ENCODE data around the gene TDP2. TPM values are rescaled to one million over a fixed set of nuclear protein-coding genes. Genes with fewer than 3 reads are reported as not detected.
"Not testable (repeated sequence)": the region's sequence is repeated elsewhere in the genome, so short reads cannot be mapped to it uniquely, and the experiment has no call there.

Gene TDP2, protein sequence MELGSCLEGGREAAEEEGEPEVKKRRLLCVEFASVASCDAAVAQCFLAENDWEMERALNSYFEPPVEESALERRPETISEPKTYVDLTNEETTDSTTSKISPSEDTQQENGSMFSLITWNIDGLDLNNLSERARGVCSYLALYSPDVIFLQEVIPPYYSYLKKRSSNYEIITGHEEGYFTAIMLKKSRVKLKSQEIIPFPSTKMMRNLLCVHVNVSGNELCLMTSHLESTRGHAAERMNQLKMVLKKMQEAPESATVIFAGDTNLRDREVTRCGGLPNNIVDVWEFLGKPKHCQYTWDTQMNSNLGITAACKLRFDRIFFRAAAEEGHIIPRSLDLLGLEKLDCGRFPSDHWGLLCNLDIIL
- 10 to 100 TPM; 64.9 to 71.6 (median 65.2) TPM for polyA plus RNA-seq (ENCODE audit: insufficient read length in 3 of 3)

DNA sequence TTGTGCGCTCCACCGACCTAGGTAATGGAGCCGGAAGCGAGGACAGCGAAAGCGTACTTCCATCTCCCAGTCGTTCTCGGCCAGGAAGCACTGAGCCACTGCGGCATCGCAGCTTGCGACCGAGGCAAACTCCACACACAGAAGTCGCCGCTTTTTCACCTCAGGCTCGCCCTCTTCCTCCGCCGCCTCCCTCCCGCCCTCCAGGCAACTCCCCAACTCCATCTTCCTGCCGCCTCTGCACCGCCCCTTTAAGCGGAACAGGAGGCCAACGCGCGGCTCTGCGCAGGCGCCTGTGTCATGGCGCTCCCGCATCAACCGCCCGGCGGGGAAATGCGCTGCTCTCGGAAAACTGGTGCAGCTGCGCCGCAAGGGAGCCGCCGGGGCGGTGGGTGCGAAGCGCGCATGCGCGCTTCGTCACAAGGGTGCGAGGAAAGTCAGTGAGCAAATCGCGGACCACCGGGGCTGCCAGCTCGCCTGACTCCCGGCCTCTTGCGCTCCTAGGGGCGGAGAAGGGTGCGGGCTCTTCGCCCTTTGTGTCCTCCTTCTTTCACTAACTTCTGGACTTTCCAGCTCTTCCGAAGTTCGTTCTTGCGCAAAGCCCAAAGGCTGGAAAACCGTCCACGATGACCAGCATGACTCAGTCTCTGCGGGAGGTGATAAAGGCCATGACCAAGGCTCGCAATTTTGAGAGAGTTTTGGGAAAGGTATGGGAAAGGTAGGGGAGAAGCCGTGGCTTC, at the start of gene TDP2, which contains the start of gene ACOT13:
Gene TDP2, minus strand, starts transcription at position 259 of the 737 bp plus-strand sequence. Its CDS starts 37 bp downstream, at position 222.
Gene ACOT13, plus strand, starts transcription at position 437 of the 737 bp plus-strand sequence. Its CDS starts 187 bp downstream, at position 624.
- peak; percentile 95 to 98 (median 97) for DNase-seq (ENCODE audit: low read depth in 3 of 3, low spot score in 2 of 3)

GRCh38 chr6:24710519-24711303, 44.0 kb upstream of the TDP2 start:
- no peak for DNase-seq (ENCODE audit: low read depth in 3 of 3, low spot score in 2 of 3)

DNA sequence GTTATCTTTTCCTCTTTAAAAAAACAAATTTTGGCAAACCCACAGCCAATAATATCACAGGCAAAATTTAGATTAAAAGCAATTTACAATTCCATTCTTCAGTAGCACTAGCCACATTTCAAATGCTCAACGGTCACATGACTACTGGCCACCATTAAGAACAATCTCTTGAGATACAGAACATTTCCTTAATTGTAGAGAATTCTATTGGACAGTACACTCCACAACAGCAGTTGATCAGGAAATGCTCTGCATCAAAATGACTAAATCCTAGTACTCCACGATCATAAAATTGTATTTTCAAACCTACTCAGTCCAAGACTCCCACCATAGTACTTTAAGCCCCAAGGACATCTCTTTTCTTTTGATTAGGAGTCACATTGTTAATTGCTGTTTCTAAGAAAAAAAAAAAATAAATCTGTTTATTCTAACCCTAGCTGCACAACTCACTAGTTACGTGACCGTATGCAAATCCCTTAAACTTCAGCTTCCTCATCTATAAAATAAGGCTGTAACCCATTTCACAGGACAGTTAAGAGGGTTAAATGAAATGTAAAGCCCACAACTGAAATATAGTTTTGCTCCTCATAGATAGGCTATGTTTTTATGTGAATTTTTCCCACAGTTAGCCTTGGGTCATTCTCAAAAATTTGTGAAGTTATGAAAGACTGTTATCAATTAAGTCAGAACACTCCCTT, 42.5 kb upstream of the TDP2 start:
- no peak for DNase-seq (ENCODE audit: low read depth in 3 of 3, low spot score in 2 of 3)

DNA sequence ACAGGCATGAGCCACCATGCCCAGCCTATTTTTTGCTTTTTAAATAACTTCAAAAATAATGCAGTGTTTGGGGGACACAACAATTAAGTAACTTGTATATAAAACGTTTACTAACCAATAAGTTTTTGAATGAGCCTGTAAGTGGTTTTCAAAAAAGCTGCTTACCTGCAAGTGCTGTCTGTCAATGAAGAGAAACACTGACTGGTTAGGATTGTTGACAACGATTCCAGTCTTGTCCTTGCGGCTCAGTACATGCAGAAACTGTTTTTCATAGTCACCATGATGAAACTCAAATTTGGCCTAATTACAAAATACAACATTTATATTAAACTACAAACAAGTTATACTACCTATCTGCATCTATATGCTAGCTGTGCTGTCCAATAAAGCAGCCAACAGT, 41.9 kb upstream of the TDP2 start:
- DNase-seq (ENCODE audit: low read depth in 3 of 3, low spot score in 2 of 3): no peak

DNA sequence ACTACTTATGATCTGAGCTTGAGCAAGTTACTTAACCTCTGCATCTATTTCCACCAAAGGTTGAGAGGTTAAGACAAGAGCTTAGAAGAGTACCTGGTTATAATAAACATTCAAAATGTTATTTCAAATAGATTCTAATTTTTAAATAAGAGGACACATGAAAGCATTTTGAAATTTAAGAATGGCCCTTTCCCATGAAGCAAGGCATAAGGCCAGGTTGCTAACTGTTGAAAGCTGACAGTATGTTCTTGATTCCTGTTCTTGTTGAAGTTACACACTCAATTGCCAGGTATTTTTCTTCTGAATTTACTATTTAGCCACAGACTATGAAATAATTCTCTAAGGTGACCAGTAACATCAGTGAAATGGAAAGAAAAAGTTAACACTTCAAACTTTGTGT, 37.8 kb upstream of the TDP2 start:
- no peak for DNase-seq (ENCODE audit: low read depth in 3 of 3, low spot score in 2 of 3)

DNA sequence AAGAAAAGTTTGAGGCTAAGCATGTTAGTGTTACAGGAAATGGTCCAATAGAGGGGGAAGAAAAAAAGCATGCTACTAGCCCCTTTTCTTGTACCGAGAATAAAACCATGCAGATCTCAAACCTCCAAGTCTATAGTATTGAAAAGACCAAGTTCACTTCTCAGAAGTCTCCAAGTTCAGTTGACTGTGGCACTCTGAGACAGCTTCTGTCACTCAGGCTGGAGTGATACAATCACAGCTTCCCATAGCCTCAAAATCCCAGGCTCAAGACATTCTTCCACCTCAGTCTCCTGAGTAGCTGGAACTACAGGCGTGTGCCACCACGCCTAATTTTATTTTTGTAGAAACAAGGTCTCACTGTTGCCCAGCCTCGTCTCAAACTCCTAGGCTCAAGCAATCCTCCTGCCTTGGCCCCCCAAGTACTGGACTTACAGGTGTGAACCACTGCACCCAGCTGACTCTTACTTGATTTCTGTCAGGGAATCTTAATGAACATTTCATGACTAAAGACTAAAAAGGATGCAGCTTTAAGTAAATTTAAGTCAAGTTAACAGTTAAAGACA, 36.1 kb upstream of the TDP2 start:
- DNase-seq (ENCODE audit: low read depth in 3 of 3, low spot score in 2 of 3): no peak

GRCh38 chr6:24699521-24700359, 33.0 kb upstream of the TDP2 start:
- no peak for DNase-seq (ENCODE audit: low read depth in 3 of 3, low spot score in 2 of 3)

GRCh38 chr6:24696097-24696496, 29.4 kb upstream of the TDP2 start:
- no peak for DNase-seq (ENCODE audit: low read depth in 3 of 3, low spot score in 2 of 3)

DNA sequence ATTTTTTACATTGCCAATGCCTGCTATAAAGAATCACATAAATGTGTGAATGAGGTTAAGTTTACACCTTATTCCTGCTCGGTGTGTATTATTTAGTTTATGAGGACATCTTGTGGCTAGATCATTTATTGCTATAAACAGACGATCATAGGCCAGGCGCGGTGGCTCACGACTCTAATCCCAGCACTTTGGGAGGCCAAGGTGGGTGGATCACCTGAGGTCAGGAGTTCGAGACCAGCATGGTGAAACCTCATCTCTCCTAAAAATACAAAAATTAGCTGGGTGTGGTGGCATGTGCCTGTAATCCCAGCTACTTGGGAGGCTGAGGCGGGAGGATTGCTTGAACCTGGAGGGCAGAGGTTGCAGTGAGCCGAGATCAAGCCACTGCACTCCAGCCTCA, 28.9 kb upstream of the TDP2 start:
- not testable (repeated sequence) for DNase-seq (ENCODE audit: low read depth in 3 of 3, low spot score in 2 of 3)

GRCh38 chr6:24694198-24694597, 27.5 kb upstream of the TDP2 start:
- DNase-seq (ENCODE audit: low read depth in 3 of 3, low spot score in 2 of 3): no peak

DNA sequence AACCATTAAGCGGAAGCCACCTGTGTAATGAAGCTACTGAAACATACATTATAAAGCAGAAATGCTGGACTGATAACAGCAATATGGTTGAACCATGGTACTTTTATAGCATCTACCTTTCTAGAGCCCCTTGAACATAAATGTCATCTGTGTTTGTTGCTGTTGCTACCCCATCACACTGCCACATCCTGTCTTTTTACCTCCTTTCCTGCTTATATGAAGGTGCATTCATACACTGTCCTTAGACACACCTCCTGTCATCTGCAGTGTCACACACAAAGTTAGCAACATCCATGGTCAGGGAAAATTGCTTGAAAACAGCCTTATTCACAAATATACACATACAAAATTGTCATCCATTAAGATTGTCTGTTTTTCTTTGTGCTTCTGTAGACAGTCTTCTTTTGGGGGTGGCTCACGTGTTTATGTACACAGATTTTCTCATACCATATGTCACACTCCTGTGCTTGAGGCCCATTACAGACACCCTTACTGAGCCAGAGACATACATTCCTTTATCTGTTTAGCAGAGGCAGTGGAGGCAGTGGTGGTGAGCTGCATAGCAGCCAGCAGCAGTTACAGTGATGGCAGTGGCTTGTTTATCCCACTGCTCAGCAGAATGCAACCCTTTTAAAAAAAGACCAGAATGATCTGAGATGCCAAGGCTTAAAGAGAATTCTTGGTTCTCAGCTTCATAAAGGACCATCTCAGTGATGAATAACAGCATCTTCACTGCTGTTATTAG, 26.3 kb upstream of the TDP2 start:
- DNase-seq (ENCODE audit: low read depth in 3 of 3, low spot score in 2 of 3): no peak

DNA sequence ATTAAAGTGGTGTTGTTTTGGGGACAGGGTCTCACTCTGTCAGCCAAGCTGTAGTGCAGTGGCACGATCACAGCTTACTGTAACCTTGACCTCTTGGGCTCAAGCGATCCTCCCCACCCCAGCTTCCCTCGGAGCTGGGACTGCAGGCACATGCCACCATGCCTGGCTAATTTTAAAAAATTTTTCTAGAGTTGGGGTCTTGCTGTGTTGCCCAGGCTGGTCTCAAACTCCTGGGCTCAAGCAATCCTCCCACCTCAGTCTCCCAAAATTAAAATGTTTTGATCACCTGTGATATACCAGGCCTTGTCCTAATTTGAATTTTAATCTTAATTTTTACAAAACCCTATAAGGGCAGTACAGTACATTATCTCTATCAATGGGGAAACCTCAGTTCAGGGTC, 25.7 kb upstream of the TDP2 start:
- no peak for DNase-seq (ENCODE audit: low read depth in 3 of 3, low spot score in 2 of 3)

DNA sequence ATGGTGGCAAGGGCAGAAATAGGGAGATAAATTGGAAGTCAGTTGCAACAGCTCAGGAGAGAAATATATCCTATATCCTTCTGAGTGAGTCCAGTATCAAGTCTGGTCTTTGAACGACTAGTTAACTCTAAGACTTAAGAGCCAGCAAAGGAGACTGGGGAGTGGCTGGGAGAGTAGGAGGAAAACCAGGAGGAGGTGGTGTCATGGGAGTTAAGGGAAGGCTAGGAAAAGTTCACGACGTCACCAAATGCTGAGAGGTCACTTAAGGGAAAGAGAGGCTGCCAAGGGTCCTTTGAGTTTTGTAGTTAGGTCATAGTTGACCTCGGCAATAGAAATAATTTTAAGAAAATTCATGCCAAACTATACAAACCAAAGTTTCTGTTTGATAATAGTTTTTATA, 25.3 kb upstream of the TDP2 start:
- no peak for DNase-seq (ENCODE audit: low read depth in 3 of 3, low spot score in 2 of 3)

GRCh38 chr6:24691550-24691949, 24.9 kb upstream of the TDP2 start:
- no peak for DNase-seq (ENCODE audit: low read depth in 3 of 3, low spot score in 2 of 3)

DNA sequence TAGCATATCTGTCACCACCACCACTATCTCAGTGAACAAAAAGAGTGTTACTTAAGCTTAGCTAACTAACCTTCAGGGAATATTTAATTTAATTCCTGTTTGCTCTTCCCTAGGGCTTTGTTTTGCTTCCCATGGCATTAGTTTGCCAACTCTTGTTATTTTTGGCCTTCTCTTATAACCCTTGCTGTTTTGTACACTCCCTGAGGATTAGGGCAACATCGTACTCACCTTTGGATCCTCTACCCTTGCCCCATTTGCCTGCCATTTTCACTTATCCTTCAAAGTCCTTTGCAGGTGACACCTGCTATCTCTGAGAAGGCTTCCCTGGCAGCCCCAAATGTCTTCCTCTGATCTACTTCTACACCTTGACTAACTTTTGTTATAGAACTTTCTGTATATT, 23.9 kb upstream of the TDP2 start:
- DNase-seq (ENCODE audit: low read depth in 3 of 3, low spot score in 2 of 3): no peak

GRCh38 chr6:24689964-24690363, 23.3 kb upstream of the TDP2 start:
- no peak for DNase-seq (ENCODE audit: low read depth in 3 of 3, low spot score in 2 of 3)

DNA sequence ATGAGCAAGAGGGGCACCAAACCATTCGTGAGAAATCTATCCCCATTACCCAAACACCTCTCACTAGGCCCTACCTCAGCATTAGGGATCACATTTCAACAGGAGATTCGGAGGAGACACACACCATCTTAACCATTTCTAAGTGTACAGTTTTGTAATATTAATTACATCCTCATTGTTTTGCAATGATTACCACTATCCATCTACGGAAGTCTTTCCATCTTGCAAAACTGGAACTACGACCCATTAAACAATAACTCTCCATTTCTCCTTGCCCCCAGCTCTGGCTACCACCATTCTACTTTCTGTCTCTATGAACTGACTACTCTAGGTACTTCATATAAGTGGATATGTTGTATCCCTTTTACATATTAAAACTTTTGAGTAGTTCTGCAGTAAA, 20.2 kb upstream of the TDP2 start:
- no peak for DNase-seq (ENCODE audit: low read depth in 3 of 3, low spot score in 2 of 3)

DNA sequence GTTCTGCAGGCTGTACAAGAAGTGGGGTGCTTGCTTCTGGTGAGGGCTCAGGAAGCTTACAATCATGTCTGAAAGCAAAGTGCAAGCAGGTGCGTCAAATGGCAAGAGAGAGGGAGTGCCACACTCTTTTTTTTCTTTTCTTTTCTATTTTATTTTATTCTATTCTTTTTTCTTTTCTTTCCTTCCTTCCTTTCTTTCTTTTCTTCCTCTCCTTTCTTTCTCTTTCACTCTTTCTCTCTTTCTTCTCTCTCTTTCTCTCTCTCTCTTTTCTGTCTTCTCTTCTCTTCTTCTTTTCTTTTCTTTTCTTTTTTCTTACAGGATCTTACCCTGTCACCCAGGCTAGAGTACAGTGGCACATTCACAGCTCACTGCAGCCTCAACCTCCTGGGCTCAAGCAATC, 19.7 kb upstream of the TDP2 start:
- DNase-seq (ENCODE audit: low read depth in 3 of 3, low spot score in 2 of 3): no peak

Measured in right renal cortex interstitium (tissue), 3 donors.